Osteoblast (primary cell): ENCODE data around the gene CTRL. TPM values are rescaled to one million over a fixed set of nuclear protein-coding genes. Genes with fewer than 3 reads are reported as not detected.
"Not testable (repeated sequence)": the region's sequence is repeated elsewhere in the genome, so short reads cannot be mapped to it uniquely, and the experiment has no call there.

Experiments used
- DNase-seq: peaks from one replicate; pipeline ENCODE4 v3.0.0; 2011; ENCODE audit warnings: low spot score, mixed read lengths; ENCODE audit not compliant: insufficient read length; ENCODE audit errors: missing footprints
- H2AFZ ChIP-seq: 2 replicates; pipeline ENCODE4 v1.6.0; 2011; ENCODE audit warnings: mild to moderate bottlenecking, low read length
- H3K27ac ChIP-seq: 2 replicates; pipeline ENCODE4 v1.5.1; 2011; ENCODE audit warnings: mild to moderate bottlenecking, low read depth, low read length, moderate library complexity
- H3K27me3 ChIP-seq: 2 replicates; pipeline ENCODE4 v1.6.0; 2012; ENCODE audit warnings: mild to moderate bottlenecking, control low read depth, inconsistent platforms, low read length, moderate library complexity; ENCODE audit not compliant: insufficient read depth
- H3K36me3 ChIP-seq: 2 replicates; pipeline ENCODE4 v1.5.1; 2011; ENCODE audit warnings: mild to moderate bottlenecking, low read length, control low read depth, moderate library complexity; ENCODE audit not compliant: insufficient read depth
- H3K4me1 ChIP-seq: 2 replicates; pipeline ENCODE4 v1.5.1; 2011; ENCODE audit warnings: mild to moderate bottlenecking, low read length, control low read depth, moderate library complexity; ENCODE audit not compliant: insufficient read depth
- H3K4me2 ChIP-seq: 2 replicates; pipeline ENCODE4 v1.6.0; 2011; ENCODE audit warnings: mild to moderate bottlenecking, low read length; ENCODE audit not compliant: insufficient read depth
- H3K4me3 ChIP-seq: fragments of 200-600 bp; sonication (generic); 3 replicates; pipeline ENCODE4 v1.5.1; 2012; ENCODE audit warnings: mild to moderate bottlenecking, low read length, inconsistent platforms; ENCODE audit not compliant: insufficient read depth
- H3K79me2 ChIP-seq: 2 replicates; pipeline ENCODE4 v1.6.0; 2012; ENCODE audit warnings: mild to moderate bottlenecking, low read length, control low read depth, inconsistent platforms; ENCODE audit not compliant: insufficient read depth
- H3K9me3 ChIP-seq: 2 replicates; pipeline ENCODE4 v1.5.1; 2011; ENCODE audit warnings: low read depth, low read length, control low read depth
- H4K20me1 ChIP-seq: 2 replicates; pipeline ENCODE4 v1.6.0; 2012; ENCODE audit warnings: mild to moderate bottlenecking, low read length, control low read depth; ENCODE audit not compliant: insufficient read depth
- CTCF ChIP-seq: IDR thresholded peaks from 2 replicates; pipeline ENCODE4 v1.5.1; 2011; ENCODE audit warnings: mild to moderate bottlenecking, low read depth, low read length, moderate library complexity; ENCODE audit errors: extremely low read depth
- total RNA-seq: library from RNA; depleted of rRNA; stranded (reverse); fragments of >200 nt; gene quantifications from 2 replicates; pipeline ENCODE4 v1.2.3, GENCODE V29; 2012

CTRL gene
- total RNA-seq, 1 donor, result 0.36 TPM

- Histone ChIP-seq H3K27me3 (no peaks in the 10 kb centered on the region), H4K20me1 (no peaks in the 10 kb centered on the region), H2AFZ (no peak overlapping the region), H3K4me3 (no peak overlapping the region), H3K4me1 (no peaks in the 10 kb centered on the region), H3K9me3 (no peaks in the 10 kb centered on the region), H3K36me3 (no peaks in the 10 kb centered on the region), H3K4me2 (no peak overlapping the region), H3K79me2 (no peaks in the 10 kb centered on the region), H3K27ac (no peak overlapping the region)
- no peak for TF ChIP-seq CTCF
- no peak for DNase-seq
These were observed 45.3 kb upstream of the CTRL start for GRCh38 chr16:67977005-67977404.

DNA sequence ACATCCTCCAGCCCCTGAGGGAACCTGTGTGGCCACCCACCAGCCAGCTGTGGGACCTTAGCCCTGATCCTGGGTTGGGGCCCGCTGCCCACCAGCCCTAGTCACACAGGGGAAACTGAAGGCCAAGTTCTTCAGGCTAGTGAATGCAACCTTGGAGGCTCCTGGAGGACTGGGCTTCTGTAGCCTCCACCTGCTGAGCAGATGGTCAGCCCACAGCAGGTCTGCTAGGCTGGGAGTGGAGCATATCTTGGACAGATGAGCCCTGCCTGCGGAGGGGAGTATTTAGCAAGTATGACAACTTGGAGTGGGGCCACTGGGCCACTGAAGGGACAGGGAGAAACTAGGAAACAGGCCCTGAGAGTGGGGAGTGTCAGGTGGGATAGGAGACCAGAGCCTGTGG, 44.5 kb upstream of the CTRL start:
- H3K79me2 ChIP-seq, result no peaks in the 10 kb centered on the region

DNA sequence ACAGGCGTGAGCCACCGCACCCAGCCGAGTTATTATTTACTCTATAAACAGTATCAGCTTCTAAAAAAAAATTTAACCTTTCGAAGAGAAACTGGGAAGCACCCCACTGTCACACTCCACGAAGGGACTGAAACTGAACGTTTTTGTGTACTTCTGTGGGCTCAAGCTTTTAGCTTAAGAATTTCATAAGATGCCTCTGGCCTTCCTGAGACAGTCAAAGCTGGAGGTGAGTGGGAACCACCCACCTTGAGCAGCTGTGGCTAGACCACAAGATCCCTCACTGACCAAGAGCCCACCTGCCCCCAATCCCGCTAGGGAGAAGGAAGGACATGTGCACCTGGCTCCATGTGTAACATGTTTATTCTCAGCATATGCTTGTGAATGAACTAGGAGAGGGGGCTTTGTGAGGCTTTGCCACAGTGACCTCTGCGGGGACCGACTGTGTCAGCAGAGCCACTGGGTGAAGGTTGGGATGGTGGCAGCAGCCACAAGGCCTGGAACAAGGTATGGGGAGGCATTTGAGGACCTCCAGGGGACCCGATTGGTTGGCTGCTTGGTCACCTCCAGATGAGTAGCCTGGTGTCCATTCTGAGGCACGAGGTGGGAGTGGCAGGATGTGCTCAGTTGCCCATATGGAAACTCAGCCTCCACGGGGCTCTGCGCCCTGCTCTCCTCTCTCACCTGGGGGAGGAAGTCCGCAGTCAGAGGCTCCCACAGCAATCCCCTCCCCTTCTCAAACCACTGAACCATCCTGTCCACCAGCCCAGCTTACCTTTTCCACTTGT, 43.9 kb upstream of the CTRL start:
- no peaks in the 10 kb centered on the region for H3K36me3 ChIP-seq
- H3K79me2 ChIP-seq, result no peaks in the 10 kb centered on the region
- no peaks in the 10 kb centered on the region for H3K4me1 ChIP-seq

More for the DNA sequence above, 44.5 kb upstream of the CTRL start:
- Histone ChIP-seq H3K4me2 (no peak overlapping the region), H3K27me3 (no peaks in the 10 kb centered on the region), H3K36me3 (no peaks in the 10 kb centered on the region), H3K4me1 (no peaks in the 10 kb centered on the region), H2AFZ (no peak overlapping the region), H4K20me1 (no peaks in the 10 kb centered on the region), H3K4me3 (no peak overlapping the region), H3K9me3 (no peaks in the 10 kb centered on the region), H3K27ac (no peak overlapping the region)
- DNase-seq, result no peak
- TF ChIP-seq CTCF, result no peak

DNA sequence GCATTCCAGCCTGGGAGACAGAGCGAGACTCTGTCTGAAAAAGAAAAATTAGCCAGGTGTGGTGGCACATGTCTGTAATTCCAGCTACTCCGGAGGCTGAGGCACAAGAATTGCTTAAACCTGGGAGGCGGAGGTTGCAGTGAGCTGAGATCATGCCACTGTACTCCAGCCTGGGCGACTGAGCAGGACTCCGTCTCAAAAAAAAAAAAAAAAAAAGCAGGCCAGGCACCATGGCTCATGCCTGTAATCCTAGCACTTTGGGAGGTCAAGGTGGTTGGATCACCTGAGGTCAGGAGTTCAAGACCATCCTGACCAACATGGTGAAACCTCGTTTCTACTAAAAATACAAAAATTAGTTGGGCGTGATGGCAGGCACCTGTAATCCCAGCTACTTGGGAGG, 40.6 kb upstream of the CTRL start:
- not testable (repeated sequence) for H3K4me1 ChIP-seq, H3K4me3 ChIP-seq, H3K36me3 ChIP-seq, H3K27me3 ChIP-seq, DNase-seq, H3K9me3 ChIP-seq, H2AFZ ChIP-seq, H4K20me1 ChIP-seq, H3K27ac ChIP-seq, H3K4me2 ChIP-seq
- peaks cover 10% of the 10 kb centered on the region for H3K79me2 ChIP-seq

More for the DNA sequence above, 43.9 kb upstream of the CTRL start:
- H3K4me3 ChIP-seq, result no peak overlapping the region
- no peaks in the 10 kb centered on the region for H4K20me1 ChIP-seq
- no peak for TF ChIP-seq CTCF
- H3K27me3 ChIP-seq, result no peaks in the 10 kb centered on the region
- no peak overlapping the region for H2AFZ ChIP-seq
- no peaks in the 10 kb centered on the region for H3K9me3 ChIP-seq
- DNase-seq, result no peak
- H3K4me2 ChIP-seq, result no peak overlapping the region
- no peak overlapping the region for H3K27ac ChIP-seq
